Brain pericyte (primary cell): ENCODE measurements around the gene DAPK1.

ENCODE experiments used
- DNase-seq: peaks from one replicate; pipeline ENCODE4 v3.0.0-alpha.2; 2012; ENCODE audit warnings: low read depth, low spot score

Gene DAPK1

GRCh38 chr9:87664153-87665060 lies 166.7 kb downstream of the DAPK1 start:
- DNase-seq, result no peak

GRCh38 chr9:87665505-87665904 lies 167.8 kb downstream of the DAPK1 start:
- DNase-seq, result no peak

- DNase-seq, result no peak
Measured at GRCh38 chr9:87667164-87667738, 169.6 kb downstream of the DAPK1 start.

- no peak for DNase-seq
Measured at GRCh38 chr9:87668222-87668621, 170.6 kb downstream of the DAPK1 start.

- no peak for DNase-seq
Measured at GRCh38 chr9:87668722-87669121, 171.1 kb downstream of the DAPK1 start.

- no peak for DNase-seq
Measured at GRCh38 chr9:87670572-87671264, 173.1 kb downstream of the DAPK1 start.

- no peak for DNase-seq
Measured at GRCh38 chr9:87671478-87671877, 173.8 kb downstream of the DAPK1 start.

GRCh38 chr9:87671925-87672324 lies 174.3 kb downstream of the DAPK1 start:
- DNase-seq, result no peak

GRCh38 chr9:87672586-87672985 lies 174.9 kb downstream of the DAPK1 start:
- DNase-seq, result no peak

GRCh38 chr9:87673446-87674120 lies 175.9 kb downstream of the DAPK1 start:
- no peak for DNase-seq

GRCh38 chr9:87674565-87675299 lies 177.1 kb downstream of the DAPK1 start:
- DNase-seq, result no peak

GRCh38 chr9:87675906-87676515 lies 178.3 kb downstream of the DAPK1 start:
- no peak for DNase-seq

- DNase-seq, result no peak
Measured at GRCh38 chr9:87676976-87677775, 179.5 kb downstream of the DAPK1 start.

- no peak for DNase-seq
Measured at GRCh38 chr9:87677776-87678587, 180.3 kb downstream of the DAPK1 start.

- no peak for DNase-seq
Measured at GRCh38 chr9:87678650-87679355, 181.1 kb downstream of the DAPK1 start.

GRCh38 chr9:87681271-87682061 lies 183.8 kb downstream of the DAPK1 start:
- DNase-seq, result no peak

GRCh38 chr9:87682085-87682484 lies 184.4 kb downstream of the DAPK1 start:
- DNase-seq, result no peak

- DNase-seq, result no peak
Measured at GRCh38 chr9:87682618-87683017, 185.0 kb downstream of the DAPK1 start.
